ENCODE data around the gene POLG. TPM values are rescaled to one million over a fixed set of nuclear protein-coding genes. Genes with fewer than 3 reads are reported as not detected.
"Not testable (repeated sequence)": the region's sequence is repeated elsewhere in the genome, so short reads cannot be mapped to it uniquely, and the experiment has no call there.

Gene POLG
- total RNA-seq, 1 experiment from 2014 or later, result 63.1 TPM

DNA sequence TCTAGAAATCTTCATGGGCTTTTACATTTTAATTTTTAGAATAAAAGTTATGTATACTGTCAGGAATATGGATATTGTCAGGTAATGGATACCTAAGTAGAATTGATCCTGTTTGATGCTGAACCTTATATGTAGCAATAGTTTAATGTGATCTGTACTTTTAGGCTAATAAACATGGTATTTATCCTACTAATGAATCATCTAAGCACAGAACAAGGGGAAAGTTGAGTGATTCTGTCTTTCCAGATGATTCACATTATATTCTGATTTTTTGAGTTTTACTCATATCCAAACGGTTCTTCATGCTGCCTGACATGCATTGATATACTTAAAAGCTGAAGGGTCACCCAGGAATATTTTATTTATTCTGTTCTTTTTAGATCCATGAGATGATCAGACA lies 56.3 kb downstream of the POLG start:
- CTCF ChIA-PET, result no interaction called here

DNA sequence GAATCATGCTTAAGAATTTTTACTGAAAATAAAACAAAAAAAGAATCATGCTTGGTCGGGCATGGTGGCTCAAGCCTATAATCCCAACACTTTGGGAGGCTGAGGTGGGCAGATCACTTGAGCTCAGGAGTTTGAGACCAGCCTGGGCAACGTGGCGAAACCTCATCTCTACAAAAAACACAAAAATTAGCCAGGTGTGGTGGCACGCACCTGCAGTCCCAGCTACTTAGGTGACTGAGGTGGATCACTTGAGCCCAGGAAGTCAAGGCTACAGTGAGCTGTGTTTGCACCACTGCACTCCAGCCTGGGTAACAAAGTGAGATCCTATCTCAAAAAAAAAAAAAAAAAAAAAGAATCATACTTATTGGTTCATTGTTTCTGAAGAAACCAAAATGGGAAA lies 57.3 kb downstream of the POLG start:
- H3K4me3 ChIP-seq (ENCODE audit: low read depth, low read length); DNase-seq; intact Hi-C loops (cut with micrococcal nuclease; ENCODE audit: unreplicated experiment); H3K4me3 Mint-ChIP-seq (ENCODE audit: unreplicated experiment); H3K4me1 Mint-ChIP-seq (ENCODE audit: low read depth, unreplicated experiment); CTCF ChIA-PET; H3K27me3 Mint-ChIP-seq (ENCODE audit: insufficient read depth, unreplicated experiment); POLR2A ChIA-PET; H3K4me1 ChIP-seq; H3K27me3 ChIP-seq (replicated peaks; ENCODE audit: control insufficient read depth, insufficient read depth, low read length); H3K9me3 ChIP-seq; H3K9me3 Mint-ChIP-seq (ENCODE audit: unreplicated experiment); H3K36me3 ChIP-seq (ENCODE audit: control insufficient read depth, insufficient read depth, low read length); H3K27ac Mint-ChIP-seq (ENCODE audit: unreplicated experiment); BruUV-seq (replicated peaks): not testable (repeated sequence)
- peaks cover 18% of the 10 kb centered on the region for H3K36me3 Mint-ChIP-seq (ENCODE audit: insufficient read depth, unreplicated experiment)

More for the DNA sequence above, 56.3 kb downstream of the POLG start:
- Histone ChIP-seq H3K27me3 (replicated peaks; ENCODE audit: control insufficient read depth, insufficient read depth, low read length) (no peaks in the 10 kb centered on the region), H3K36me3 (ENCODE audit: control insufficient read depth, insufficient read depth, low read length) (no peaks in the 10 kb centered on the region), H3K4me1 (no peaks in the 10 kb centered on the region), H3K4me3 (ENCODE audit: low read depth, low read length) (no peak overlapping the region), H3K9me3 (no peaks in the 10 kb centered on the region)
- POLR2A ChIA-PET, result interaction anchor here (0.6 kb wide), 1 partner anchor 285 kb away, joined by 6 read pairs; no protein-coding TSS in a partner anchor
- TF ChIP-seq, protein P1, sequence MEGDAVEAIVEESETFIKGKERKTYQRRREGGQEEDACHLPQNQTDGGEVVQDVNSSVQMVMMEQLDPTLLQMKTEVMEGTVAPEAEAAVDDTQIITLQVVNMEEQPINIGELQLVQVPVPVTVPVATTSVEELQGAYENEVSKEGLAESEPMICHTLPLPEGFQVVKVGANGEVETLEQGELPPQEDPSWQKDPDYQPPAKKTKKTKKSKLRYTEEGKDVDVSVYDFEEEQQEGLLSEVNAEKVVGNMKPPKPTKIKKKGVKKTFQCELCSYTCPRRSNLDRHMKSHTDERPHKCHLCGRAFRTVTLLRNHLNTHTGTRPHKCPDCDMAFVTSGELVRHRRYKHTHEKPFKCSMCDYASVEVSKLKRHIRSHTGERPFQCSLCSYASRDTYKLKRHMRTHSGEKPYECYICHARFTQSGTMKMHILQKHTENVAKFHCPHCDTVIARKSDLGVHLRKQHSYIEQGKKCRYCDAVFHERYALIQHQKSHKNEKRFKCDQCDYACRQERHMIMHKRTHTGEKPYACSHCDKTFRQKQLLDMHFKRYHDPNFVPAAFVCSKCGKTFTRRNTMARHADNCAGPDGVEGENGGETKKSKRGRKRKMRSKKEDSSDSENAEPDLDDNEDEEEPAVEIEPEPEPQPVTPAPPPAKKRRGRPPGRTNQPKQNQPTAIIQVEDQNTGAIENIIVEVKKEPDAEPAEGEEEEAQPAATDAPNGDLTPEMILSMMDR (IDR thresholded peaks at IDR 0.05; ENCODE audit: insufficient read depth in 1 of 2, low read depth in 1 of 2, low read length in 1 of 2, severe bottlenecking in 1 of 2, unreplicated experiment in 1 of 2), result no peak
- Mint-ChIP-seq H3K27me3 (ENCODE audit: insufficient read depth, unreplicated experiment) (no peaks in the 10 kb centered on the region), H3K36me3 (ENCODE audit: insufficient read depth, unreplicated experiment) (peaks cover 18% of the 10 kb centered on the region), H3K27ac (ENCODE audit: unreplicated experiment) (no peak overlapping the region), H3K4me3 (ENCODE audit: unreplicated experiment) (no peak overlapping the region), H3K9me3 (ENCODE audit: unreplicated experiment) (no peaks in the 10 kb centered on the region), H3K4me1 (ENCODE audit: low read depth, unreplicated experiment) (no peaks in the 10 kb centered on the region)
- no peak for DNase-seq
- BruUV-seq (replicated peaks), result no TSS peak
- intact Hi-C loops (cut with micrococcal nuclease; ENCODE audit: unreplicated experiment), result no loop called here

Small RNA genes lying within 50 kb of the gene (microRNA-seq; reads per million reads assigned to microRNA genes)
- 1.3 reads per million for gene MIR6766
- gene MIR9-3, result 0.74 reads per million

Other genes with a start within 250 kb of the POLG start
- 56.4 and 63.0 TPM in 2 replicates for gene ABHD2, start 246.4 kb downstream of the POLG start, total RNA-seq (2022)
- not detected in 2 replicates for gene RLBP1, start 113.2 kb downstream of the POLG start, total RNA-seq (2022)
- 94.2 and 101 TPM in 2 replicates for gene FANCI, start 90.8 kb downstream of the POLG start, total RNA-seq (2022)
- gene RHCG, start 161.8 kb upstream of the POLG start, total RNA-seq (2022), result not detected in 2 replicates
- gene TICRR, start 240.6 kb upstream of the POLG start, total RNA-seq (2022), result 23.6 and 24.1 TPM in 2 replicates

Measured in Caco-2 (cell line).